ENCODE measurements around the gene SDK1. TPM values are rescaled to one million over a fixed set of nuclear protein-coding genes. Genes with fewer than 3 reads are reported as not detected.

The SDK1 gene
- total and polyA plus RNA-seq, 2 of the 8 experiments (the other 6 are each of a cell fraction or from before 2014, with no cell fraction given), result 3.3 to 7.2 TPM

GRCh38 chr7:3607847-3608246 lies 306.8 kb downstream of the SDK1 start:
- Histone ChIP-seq H4K5ac (ENCODE audit: insufficient read length, low read depth, low read length) (no peak overlapping the region), H2BK15ac (ENCODE audit: low read length) (no peak overlapping the region), H3K27me3 (replicated peaks in 1 of 4; ENCODE audit: control insufficient read depth in 3 of 4, extremely low read depth in 1 of 4, insufficient read depth in 3 of 4, low read length in 3 of 4) (no peaks in the 10 kb centered on the region), H3K9me3 (ENCODE audit: insufficient read depth in 2 of 2, low read depth in 1 of 2, low read length in 1 of 2) (0 out of 4 replicates have a peak, but pooled peaks cover 0 to 2% of the 10 kb centered on the region in 2 experiments), H3K14ac (ENCODE audit: insufficient read length) (no peak overlapping the region), H2AFZ (ENCODE audit: low read length) (no peak overlapping the region), H3K4me2 (ENCODE audit: insufficient read depth in 1 of 2, low read depth in 2 of 2, low read length in 2 of 2) (no peak overlapping the region), H3K9ac (replicated peaks in 1 of 4; ENCODE audit: extremely low read depth in 1 of 4, low read depth in 3 of 4, low read length in 3 of 4) (no peak overlapping the region), H3K4me1 (replicated peaks in 1 of 4; ENCODE audit: control insufficient read depth in 3 of 4, insufficient read depth in 4 of 4, low read length in 3 of 4) (no peaks in the 10 kb centered on the region), H3K36me3 (ENCODE audit: control insufficient read depth in 2 of 4, insufficient read depth in 4 of 4, low read length in 3 of 4) (no peaks in the 10 kb centered on the region), H3K56ac (replicated peaks; ENCODE audit: insufficient read length, low read depth, low read length) (no peak overlapping the region), H4K91ac (replicated peaks; ENCODE audit: insufficient read length, low read length) (no peak overlapping the region), H2BK120ac (replicated peaks; ENCODE audit: low read depth, low read length) (no peak overlapping the region), H2BK12ac (ENCODE audit: low read depth, low read length) (no peak overlapping the region), H3K4me3 (ENCODE audit: extremely low read depth in 1 of 4, insufficient read depth in 2 of 4, low read depth in 3 of 4, low read length in 4 of 4) (no peak overlapping the region), H4K8ac (ENCODE audit: extremely low read depth, insufficient read depth, low read length) (no peak overlapping the region), H2AK5ac (ENCODE audit: low read depth, low read length) (no peak overlapping the region), H3K79me2 (ENCODE audit: control insufficient read depth in 1 of 2, insufficient read depth in 2 of 2, low read length in 2 of 2) (no peaks in the 10 kb centered on the region), H3K4ac (replicated peaks; ENCODE audit: insufficient read length, low read depth, low read length) (no peak overlapping the region), H3K23me2 (ENCODE audit: low read depth, low read length) (no peaks in the 10 kb centered on the region), H2BK5ac (ENCODE audit: low read depth, low read length) (no peak overlapping the region), H3K79me1 (ENCODE audit: low read depth, low read length) (no peaks in the 10 kb centered on the region), H3K23ac (ENCODE audit: insufficient read length) (no peak overlapping the region), H3K27ac (ENCODE audit: low read depth, low read length) (no peak overlapping the region), H4K20me1 (replicated peaks in 1 of 2; ENCODE audit: control insufficient read depth in 1 of 2, insufficient read depth in 2 of 2, low read length in 2 of 2) (no peaks in the 10 kb centered on the region), H2BK20ac (ENCODE audit: low read length) (no peak overlapping the region), H3K18ac (ENCODE audit: extremely low read depth, low read length) (no peak overlapping the region)
- ChIA-PET CTCF (ENCODE audit: partially characterized antibody) (interaction anchor here (1.1 to 1.4 kb wide), 2 partner anchors 8 to 14 kb away, joined by 3 read pairs; no protein-coding TSS in a partner anchor), POLR2A (ENCODE audit: partially characterized antibody) (no interaction called here)
- DNase-seq (ENCODE audit: low read depth in 1 of 2, low spot score in 2 of 2), result no peak
- no peak for TF ChIP-seq PHF8 (conservative IDR thresholded peaks at IDR 0.05; ENCODE audit: low read depth, low read length)
- TF ChIP-seq HDAC6 (IDR thresholded peaks at IDR 0.05; ENCODE audit: low read depth, low read length), result no peak
- no peak for TF ChIP-seq RNF2 (IDR thresholded peaks at IDR 0.05; ENCODE audit: borderline replicate concordance, low read depth, low read length, missing control alignments, poor library complexity, severe bottlenecking)
- TF ChIP-seq MAX (IDR thresholded peaks at IDR 0.05), result no peak
- no peak for TF ChIP-seq POLR2A (IDR thresholded peaks at IDR 0.05; ENCODE audit: control extremely low read depth in 1 of 2, low read depth in 2 of 2, low read length in 2 of 2)
- TF ChIP-seq RAD21 (IDR thresholded peaks at IDR 0.05 in 1 of 2, conservative IDR thresholded peaks at IDR 0.05 in 1 of 2; ENCODE audit: low read depth in 2 of 2, low read length in 2 of 2), result no peak
- no peak for TF ChIP-seq CBX8 (IDR thresholded peaks at IDR 0.05; ENCODE audit: borderline replicate concordance, low read depth, low read length)
- TF ChIP-seq MAFK (IDR thresholded peaks at IDR 0.05; ENCODE audit: low read depth, low read length), result no peak
- TF ChIP-seq BRCA1 (IDR thresholded peaks at IDR 0.05; ENCODE audit: low read depth, low read length), result no peak
- TF ChIP-seq SUZ12 (IDR thresholded peaks at IDR 0.05; ENCODE audit: low read length), result no peak
- no peak for TF ChIP-seq CEBPB (IDR thresholded peaks at IDR 0.05; ENCODE audit: low read depth, low read length)
- no peak for TF ChIP-seq SIN3A (conservative IDR thresholded peaks at IDR 0.05 in 1 of 2, IDR thresholded peaks at IDR 0.05 in 1 of 2; ENCODE audit: low read depth in 1 of 2, low read length in 2 of 2)
- FAIRE-seq, result no peak
- WGBS, 2 experiments (ENCODE audit: extremely low coverage in 1 of 2, insufficient coverage in 1 of 2, insufficient read length in 1 of 2, insufficient replicate concordance in 2 of 2, low coverage in 1 of 2, low lambda C conversion rate in 2 of 2, missing lambda C conversion rate in 1 of 2), result 90% methylated on average over 8 of the region's 8 CpGs; no CpG with 5 or more reads in 1 of the 2 experiments
